Measurements from ENCODE around the gene ADAMTSL1. TPM values are rescaled to one million over a fixed set of nuclear protein-coding genes. Genes with fewer than 3 reads are reported as not detected.

Gene ADAMTSL1
- total RNA-seq, 1 experiment from 2014 or later, result 0.94 TPM

DNA sequence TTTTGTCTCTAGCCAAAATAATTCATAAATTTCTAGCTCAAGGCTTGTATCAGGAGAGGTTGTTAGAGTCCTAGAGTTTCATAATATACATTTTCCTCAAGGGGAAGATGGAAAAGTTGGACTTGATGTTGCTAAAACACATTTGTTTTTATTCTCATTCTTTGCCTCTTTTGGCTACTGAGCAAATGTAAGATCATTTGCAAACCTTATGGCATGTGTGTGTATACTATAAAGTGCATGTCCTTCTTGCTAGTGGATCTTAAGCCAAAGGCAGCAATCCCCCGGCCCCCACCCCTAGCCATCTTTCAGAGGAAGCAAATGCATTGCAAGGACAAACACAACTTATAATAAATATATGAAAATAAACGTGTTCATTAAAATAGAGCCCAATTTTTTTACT lies 43.0 kb downstream of the ADAMTSL1 start:
- H3K27ac Mint-ChIP-seq, result no peak overlapping the region
- H3K4me3 Mint-ChIP-seq, result no peak overlapping the region
- H3K9me3 Mint-ChIP-seq, result peaks cover 10% of the 10 kb centered on the region
- no peaks in the 10 kb centered on the region for H3K4me1 Mint-ChIP-seq
- ChIA-PET CTCF (no interaction called here), POLR2A (no interaction called here)
- TF ChIP-seq GRHL2 (CRISPR knock-in tag; IDR thresholded peaks at IDR 0.05; ENCODE audit: insufficient replicate concordance, severe bottlenecking) (no peak), ZNF317 (CRISPR knock-in tag; IDR thresholded peaks at IDR 0.05; ENCODE audit: borderline replicate concordance, low read depth) (no peak), SP1 (CRISPR knock-in tag; conservative IDR thresholded peaks at IDR 0.05) (no peak), JUN (CRISPR knock-in tag; IDR thresholded peaks at IDR 0.05) (no peak)
- TF ChIP-seq, protein P1, sequence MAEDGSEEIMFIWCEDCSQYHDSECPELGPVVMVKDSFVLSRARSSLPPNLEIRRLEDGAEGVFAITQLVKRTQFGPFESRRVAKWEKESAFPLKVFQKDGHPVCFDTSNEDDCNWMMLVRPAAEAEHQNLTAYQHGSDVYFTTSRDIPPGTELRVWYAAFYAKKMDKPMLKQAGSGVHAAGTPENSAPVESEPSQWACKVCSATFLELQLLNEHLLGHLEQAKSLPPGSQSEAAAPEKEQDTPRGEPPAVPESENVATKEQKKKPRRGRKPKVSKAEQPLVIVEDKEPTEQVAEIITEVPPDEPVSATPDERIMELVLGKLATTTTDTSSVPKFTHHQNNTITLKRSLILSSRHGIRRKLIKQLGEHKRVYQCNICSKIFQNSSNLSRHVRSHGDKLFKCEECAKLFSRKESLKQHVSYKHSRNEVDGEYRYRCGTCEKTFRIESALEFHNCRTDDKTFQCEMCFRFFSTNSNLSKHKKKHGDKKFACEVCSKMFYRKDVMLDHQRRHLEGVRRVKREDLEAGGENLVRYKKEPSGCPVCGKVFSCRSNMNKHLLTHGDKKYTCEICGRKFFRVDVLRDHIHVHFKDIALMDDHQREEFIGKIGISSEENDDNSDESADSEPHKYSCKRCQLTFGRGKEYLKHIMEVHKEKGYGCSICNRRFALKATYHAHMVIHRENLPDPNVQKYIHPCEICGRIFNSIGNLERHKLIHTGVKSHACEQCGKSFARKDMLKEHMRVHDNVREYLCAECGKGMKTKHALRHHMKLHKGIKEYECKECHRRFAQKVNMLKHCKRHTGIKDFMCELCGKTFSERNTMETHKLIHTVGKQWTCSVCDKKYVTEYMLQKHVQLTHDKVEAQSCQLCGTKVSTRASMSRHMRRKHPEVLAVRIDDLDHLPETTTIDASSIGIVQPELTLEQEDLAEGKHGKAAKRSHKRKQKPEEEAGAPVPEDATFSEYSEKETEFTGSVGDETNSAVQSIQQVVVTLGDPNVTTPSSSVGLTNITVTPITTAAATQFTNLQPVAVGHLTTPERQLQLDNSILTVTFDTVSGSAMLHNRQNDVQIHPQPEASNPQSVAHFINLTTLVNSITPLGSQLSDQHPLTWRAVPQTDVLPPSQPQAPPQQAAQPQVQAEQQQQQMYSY (CRISPR knock-in tag; IDR thresholded peaks at IDR 0.05), result no peak
- TF ChIP-seq, protein P2, sequence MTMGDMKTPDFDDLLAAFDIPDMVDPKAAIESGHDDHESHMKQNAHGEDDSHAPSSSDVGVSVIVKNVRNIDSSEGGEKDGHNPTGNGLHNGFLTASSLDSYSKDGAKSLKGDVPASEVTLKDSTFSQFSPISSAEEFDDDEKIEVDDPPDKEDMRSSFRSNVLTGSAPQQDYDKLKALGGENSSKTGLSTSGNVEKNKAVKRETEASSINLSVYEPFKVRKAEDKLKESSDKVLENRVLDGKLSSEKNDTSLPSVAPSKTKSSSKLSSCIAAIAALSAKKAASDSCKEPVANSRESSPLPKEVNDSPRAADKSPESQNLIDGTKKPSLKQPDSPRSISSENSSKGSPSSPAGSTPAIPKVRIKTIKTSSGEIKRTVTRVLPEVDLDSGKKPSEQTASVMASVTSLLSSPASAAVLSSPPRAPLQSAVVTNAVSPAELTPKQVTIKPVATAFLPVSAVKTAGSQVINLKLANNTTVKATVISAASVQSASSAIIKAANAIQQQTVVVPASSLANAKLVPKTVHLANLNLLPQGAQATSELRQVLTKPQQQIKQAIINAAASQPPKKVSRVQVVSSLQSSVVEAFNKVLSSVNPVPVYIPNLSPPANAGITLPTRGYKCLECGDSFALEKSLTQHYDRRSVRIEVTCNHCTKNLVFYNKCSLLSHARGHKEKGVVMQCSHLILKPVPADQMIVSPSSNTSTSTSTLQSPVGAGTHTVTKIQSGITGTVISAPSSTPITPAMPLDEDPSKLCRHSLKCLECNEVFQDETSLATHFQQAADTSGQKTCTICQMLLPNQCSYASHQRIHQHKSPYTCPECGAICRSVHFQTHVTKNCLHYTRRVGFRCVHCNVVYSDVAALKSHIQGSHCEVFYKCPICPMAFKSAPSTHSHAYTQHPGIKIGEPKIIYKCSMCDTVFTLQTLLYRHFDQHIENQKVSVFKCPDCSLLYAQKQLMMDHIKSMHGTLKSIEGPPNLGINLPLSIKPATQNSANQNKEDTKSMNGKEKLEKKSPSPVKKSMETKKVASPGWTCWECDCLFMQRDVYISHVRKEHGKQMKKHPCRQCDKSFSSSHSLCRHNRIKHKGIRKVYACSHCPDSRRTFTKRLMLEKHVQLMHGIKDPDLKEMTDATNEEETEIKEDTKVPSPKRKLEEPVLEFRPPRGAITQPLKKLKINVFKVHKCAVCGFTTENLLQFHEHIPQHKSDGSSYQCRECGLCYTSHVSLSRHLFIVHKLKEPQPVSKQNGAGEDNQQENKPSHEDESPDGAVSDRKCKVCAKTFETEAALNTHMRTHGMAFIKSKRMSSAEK (CRISPR knock-in tag; IDR thresholded peaks at IDR 0.05; ENCODE audit: borderline replicate concordance), result no peak
- peaks cover 3% of the 10 kb centered on the region; the same call in 1 of the 2 replicates for H3K36me3 Mint-ChIP-seq
- no peaks in the 10 kb centered on the region for H3K27me3 Mint-ChIP-seq (ENCODE audit: low read depth)
- DNase-seq (ENCODE audit: low spot score), result no peak
- no peak for ATAC-seq

DNA sequence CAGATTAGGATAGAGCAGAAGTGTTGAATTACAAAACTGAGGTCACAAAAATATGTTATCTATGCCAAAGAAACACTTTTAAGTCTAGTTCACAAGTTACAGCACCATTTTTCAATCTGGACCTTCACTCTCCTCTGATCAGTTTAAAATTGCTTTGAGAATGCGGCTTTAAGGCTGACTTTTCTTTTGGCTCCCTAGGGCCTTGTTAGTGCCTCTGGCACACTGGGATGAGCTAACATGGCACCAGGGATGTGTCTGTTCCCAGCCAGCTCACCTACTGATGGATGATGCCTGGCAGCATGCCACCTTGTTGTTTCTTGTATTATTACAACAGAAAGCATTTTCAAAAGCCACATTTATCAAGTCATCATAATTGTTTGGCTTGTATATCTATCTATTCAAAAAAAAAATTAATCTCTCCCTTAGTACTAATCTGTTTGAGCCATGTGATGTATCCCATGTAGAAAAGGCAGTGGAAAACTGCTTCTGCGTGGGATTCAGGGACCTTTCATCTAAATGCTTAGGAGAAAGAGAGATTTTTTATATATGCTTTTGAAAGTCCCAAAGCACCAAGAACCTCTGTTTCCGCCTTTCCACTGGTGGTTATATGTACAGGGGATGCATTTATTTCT lies 46.6 kb downstream of the ADAMTSL1 start:
- ChIA-PET POLR2A (no interaction called here), CTCF (no interaction called here)
- no peak for TF ChIP-seq CREB1 (CRISPR knock-in tag; IDR thresholded peaks at IDR 0.05)
- TF ChIP-seq, protein P3, sequence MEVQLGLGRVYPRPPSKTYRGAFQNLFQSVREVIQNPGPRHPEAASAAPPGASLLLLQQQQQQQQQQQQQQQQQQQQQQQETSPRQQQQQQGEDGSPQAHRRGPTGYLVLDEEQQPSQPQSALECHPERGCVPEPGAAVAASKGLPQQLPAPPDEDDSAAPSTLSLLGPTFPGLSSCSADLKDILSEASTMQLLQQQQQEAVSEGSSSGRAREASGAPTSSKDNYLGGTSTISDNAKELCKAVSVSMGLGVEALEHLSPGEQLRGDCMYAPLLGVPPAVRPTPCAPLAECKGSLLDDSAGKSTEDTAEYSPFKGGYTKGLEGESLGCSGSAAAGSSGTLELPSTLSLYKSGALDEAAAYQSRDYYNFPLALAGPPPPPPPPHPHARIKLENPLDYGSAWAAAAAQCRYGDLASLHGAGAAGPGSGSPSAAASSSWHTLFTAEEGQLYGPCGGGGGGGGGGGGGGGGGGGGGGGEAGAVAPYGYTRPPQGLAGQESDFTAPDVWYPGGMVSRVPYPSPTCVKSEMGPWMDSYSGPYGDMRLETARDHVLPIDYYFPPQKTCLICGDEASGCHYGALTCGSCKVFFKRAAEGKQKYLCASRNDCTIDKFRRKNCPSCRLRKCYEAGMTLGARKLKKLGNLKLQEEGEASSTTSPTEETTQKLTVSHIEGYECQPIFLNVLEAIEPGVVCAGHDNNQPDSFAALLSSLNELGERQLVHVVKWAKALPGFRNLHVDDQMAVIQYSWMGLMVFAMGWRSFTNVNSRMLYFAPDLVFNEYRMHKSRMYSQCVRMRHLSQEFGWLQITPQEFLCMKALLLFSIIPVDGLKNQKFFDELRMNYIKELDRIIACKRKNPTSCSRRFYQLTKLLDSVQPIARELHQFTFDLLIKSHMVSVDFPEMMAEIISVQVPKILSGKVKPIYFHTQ (CRISPR knock-in tag; IDR thresholded peaks at IDR 0.05), result no peak
- TF ChIP-seq TEAD1 (CRISPR knock-in tag; IDR thresholded peaks at IDR 0.05), result no peak
- no peak for TF ChIP-seq IRF2 (CRISPR knock-in tag; IDR thresholded peaks at IDR 0.05; ENCODE audit: borderline replicate concordance, low read depth)
- no peak for TF ChIP-seq SP1 (CRISPR knock-in tag; conservative IDR thresholded peaks at IDR 0.05)
- no peak for TF ChIP-seq ZNF416 (CRISPR knock-in tag; IDR thresholded peaks at IDR 0.05)
- TF ChIP-seq MXD4 (CRISPR knock-in tag; IDR thresholded peaks at IDR 0.05; ENCODE audit: borderline replicate concordance), result no peak
- H3K4me3 Mint-ChIP-seq, result no peak overlapping the region
- H3K36me3 Mint-ChIP-seq, result peaks cover 3% of the 10 kb centered on the region; the same call in 1 of the 2 replicates
- no peak overlapping the region for H3K27ac Mint-ChIP-seq
- no peaks in the 10 kb centered on the region for H3K4me1 Mint-ChIP-seq
- peaks cover 6% of the 10 kb centered on the region for H3K9me3 Mint-ChIP-seq
- ATAC-seq, result no peak
- H3K27me3 Mint-ChIP-seq (ENCODE audit: low read depth), result no peaks in the 10 kb centered on the region
- DNase-seq (ENCODE audit: low spot score), result no peak
